ENCODE results near the gene KLHL7.

Gene KLHL7

DNA sequence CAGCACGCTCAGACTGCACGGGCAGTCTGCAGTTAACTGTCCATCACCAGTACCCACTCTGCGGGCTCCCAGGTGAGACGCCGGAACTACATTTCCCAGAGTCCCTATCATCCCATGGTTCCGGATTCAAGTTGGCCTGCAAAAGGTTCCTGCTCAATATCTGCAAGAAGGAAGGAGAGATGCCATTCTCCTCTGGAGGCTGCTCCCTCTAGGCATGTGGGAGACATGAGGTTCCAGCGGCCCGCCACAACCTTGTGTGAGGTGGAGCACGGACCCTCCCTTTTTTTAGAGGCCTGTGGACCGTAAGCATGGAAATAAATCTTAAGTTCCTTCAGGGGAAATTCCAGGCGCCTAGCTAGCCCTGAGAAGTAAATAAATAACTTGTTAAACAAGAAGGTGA, 106.0 kb downstream of the KLHL7 start:
- no peak for TF ChIP-seq GATA3 (IDR thresholded peaks at IDR 0.05; ENCODE audit: low read depth, low read length)
- no peak for TF ChIP-seq GATA2 (IDR thresholded peaks at IDR 0.05; ENCODE audit: low read depth, low read length)

DNA sequence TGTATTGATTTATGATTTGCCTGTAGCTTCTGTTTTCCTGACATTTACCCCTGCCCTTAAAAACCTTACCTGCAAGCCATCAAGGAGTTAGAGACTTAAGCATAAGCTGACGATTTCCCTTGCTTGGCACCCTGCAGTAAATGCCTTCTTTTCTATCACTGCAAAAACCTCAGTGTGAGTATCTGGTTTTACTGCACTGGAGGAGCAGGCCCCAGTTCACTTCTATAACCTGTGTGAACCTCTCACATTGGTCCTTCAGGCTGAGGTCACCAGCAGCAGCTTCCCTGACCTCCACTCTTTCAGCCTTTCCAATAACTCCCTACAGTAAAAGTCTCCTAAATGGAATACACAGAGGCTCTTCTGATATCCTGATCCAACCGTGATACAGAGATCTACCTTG, 106.8 kb downstream of the KLHL7 start:
- TF ChIP-seq GATA2 (IDR thresholded peaks at IDR 0.05; ENCODE audit: low read depth, low read length) (no peak), GATA3 (IDR thresholded peaks at IDR 0.05; ENCODE audit: low read depth, low read length) (no peak)

- TF ChIP-seq GATA3 (IDR thresholded peaks at IDR 0.05; ENCODE audit: low read depth, low read length) (no peak), GATA2 (IDR thresholded peaks at IDR 0.05; ENCODE audit: low read depth, low read length) (no peak)
Measured at GRCh38 chr7:23212841-23213240, 107.3 kb downstream of the KLHL7 start.

DNA sequence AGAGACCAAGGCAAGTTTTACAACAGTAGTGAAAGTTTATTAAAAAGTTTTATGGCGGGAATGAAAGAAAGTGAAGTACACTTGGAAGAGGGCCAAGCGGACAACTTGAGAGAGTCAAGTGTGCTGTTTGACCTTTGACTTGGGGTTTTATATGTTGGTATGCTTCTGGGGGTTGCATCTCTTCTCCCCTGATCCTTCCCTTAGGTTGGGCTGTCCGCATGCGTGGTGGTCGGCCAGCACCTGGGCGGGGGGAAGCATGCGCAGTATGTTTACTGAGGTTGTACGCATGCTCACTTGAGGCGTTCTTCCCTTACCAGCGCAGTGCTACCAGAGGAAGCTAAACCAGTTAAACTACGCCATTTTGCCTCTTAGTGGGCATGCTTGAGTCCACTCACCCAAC, 108.2 kb downstream of the KLHL7 start:
- TF ChIP-seq GATA2 (IDR thresholded peaks at IDR 0.05; ENCODE audit: low read depth, low read length) (no peak), GATA3 (IDR thresholded peaks at IDR 0.05; ENCODE audit: low read depth, low read length) (no peak)

DNA sequence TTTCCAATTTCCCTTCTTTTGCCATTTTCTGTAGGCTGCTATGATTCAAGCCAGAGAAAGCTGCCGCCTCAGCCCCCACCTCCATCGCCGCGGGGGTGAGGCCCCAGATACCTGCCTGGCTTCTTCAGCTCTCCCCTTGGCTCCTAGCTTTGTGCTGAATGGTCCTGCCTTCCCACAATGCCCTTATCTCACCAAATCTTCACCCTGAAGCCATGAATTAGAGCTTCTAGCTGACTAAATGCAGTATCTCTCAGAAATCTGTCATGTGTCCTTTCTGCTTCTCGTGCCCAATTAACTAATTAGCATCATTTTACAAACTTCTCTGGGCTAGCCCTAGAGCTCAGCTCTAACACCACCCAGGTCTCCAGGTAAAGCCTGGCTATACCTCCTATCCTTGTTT, 108.8 kb downstream of the KLHL7 start:
- TF ChIP-seq GATA2 (IDR thresholded peaks at IDR 0.05; ENCODE audit: low read depth, low read length), result peak; percentile 95
- peak; percentile 92 for TF ChIP-seq GATA3 (IDR thresholded peaks at IDR 0.05; ENCODE audit: low read depth, low read length)

- TF ChIP-seq GATA2 (IDR thresholded peaks at IDR 0.05; ENCODE audit: low read depth, low read length), result no peak
Measured at GRCh38 chr7:23214938-23215337, 109.4 kb downstream of the KLHL7 start.

DNA sequence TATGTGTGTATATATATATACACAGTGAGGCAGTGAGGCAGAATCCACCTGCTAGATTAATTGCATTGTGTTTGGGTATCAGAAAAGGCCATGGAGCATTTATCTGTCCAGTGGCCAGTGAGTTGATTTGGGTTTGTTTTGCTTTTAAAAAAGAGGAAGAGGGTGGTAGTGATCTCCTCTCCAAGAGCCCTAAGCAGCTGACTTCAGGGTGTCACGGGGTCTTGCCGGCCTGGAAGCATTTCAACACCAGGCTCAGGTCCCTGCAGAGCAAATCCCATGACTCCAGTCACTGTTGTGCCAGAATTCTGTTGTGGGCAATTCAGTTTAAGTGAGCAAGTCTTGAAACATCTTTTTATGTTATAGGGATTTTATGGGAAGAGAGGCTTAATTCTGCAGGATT, 110.4 kb downstream of the KLHL7 start:
- TF ChIP-seq GATA2 (IDR thresholded peaks at IDR 0.05; ENCODE audit: low read depth, low read length) (no peak), GATA3 (IDR thresholded peaks at IDR 0.05; ENCODE audit: low read depth, low read length) (no peak)

DNA sequence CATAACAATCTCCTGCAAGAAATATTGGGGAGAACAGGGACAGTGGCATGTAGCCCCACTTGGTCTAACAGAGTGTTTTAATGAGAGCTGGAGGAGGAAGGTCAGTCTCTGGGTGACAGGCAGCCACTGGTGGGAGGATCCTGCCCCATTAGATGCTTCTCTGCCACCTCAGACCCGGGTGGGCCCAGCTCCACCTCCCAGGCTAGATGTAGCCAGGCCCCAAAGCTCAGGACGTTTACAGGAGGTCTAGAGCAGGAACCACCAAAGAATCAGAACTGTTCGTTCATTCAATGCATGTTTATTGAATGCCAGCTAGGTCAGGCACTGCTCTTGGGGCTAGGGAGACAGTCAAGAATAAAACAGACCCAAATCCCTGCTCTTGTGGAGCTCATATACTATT, 112.6 kb downstream of the KLHL7 start:
- TF ChIP-seq GATA2 (IDR thresholded peaks at IDR 0.05; ENCODE audit: low read depth, low read length) (no peak), GATA3 (IDR thresholded peaks at IDR 0.05; ENCODE audit: low read depth, low read length) (no peak)

GRCh38 chr7:23220690-23221305, 115.2 kb downstream of the KLHL7 start:
- TF ChIP-seq GATA2 (IDR thresholded peaks at IDR 0.05; ENCODE audit: low read depth, low read length) (no peak), GATA3 (IDR thresholded peaks at IDR 0.05; ENCODE audit: low read depth, low read length) (no peak)

DNA sequence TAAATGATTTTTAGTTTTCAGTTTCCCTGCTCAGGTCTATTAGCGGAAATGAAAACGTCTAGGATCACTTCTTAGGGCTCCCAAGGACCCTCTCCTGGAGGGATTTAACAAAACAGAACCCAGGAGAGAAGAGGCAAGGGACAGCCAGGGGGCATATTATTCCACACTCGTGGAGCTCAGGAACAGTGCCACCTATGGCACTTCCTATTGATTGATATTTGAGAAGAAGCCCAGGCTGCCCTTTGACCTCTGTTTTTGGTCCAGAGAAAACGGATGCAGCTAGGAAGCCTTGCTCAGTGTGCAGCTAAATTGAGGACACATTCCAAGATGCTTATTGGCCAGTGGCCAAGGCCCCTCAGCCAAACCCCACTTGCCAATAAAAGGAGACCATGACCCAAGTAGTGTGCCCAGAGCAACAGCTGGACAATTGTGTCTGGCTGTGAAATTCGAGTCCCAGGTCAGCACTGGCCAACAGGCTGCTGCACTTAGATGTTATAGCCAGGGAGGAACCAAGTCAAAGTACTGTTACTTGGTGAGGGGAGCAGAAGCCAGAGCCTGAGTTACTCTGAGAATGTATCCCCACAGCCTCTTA, 117.0 kb downstream of the KLHL7 start:
- TF ChIP-seq GATA3 (IDR thresholded peaks at IDR 0.05; ENCODE audit: low read depth, low read length) (no peak), GATA2 (IDR thresholded peaks at IDR 0.05; ENCODE audit: low read depth, low read length) (no peak)

- no peak for TF ChIP-seq GATA3 (IDR thresholded peaks at IDR 0.05; ENCODE audit: low read depth, low read length)
- TF ChIP-seq GATA2 (IDR thresholded peaks at IDR 0.05; ENCODE audit: low read depth, low read length), result no peak
Measured at GRCh38 chr7:23226844-23227450, 121.4 kb downstream of the KLHL7 start.

Data from SH-SY5Y (cell line).